Forelimb muscle (tissue), 1 donor: ENCODE measurements around the gene KIF24. TPM values are rescaled to one million over a fixed set of nuclear protein-coding genes. Genes with fewer than 3 reads are reported as not detected.
"Not testable (repeated sequence)": the region's sequence is repeated elsewhere in the genome, so short reads cannot be mapped to it uniquely, and the experiment has no call there.

Experiments
- DNase-seq: peaks from one replicate; pipeline ENCODE4 v3.0.0-alpha.2; 2013; ENCODE audit warnings: low read depth
- polyA plus RNA-seq: library from polyadenylated mRNA; unstranded; fragments of 120-200 nt; gene quantifications from one replicate; pipeline ENCODE4 v1.2.1, GENCODE V29; 2013; ENCODE audit not compliant: insufficient read length

Gene KIF24, protein sequence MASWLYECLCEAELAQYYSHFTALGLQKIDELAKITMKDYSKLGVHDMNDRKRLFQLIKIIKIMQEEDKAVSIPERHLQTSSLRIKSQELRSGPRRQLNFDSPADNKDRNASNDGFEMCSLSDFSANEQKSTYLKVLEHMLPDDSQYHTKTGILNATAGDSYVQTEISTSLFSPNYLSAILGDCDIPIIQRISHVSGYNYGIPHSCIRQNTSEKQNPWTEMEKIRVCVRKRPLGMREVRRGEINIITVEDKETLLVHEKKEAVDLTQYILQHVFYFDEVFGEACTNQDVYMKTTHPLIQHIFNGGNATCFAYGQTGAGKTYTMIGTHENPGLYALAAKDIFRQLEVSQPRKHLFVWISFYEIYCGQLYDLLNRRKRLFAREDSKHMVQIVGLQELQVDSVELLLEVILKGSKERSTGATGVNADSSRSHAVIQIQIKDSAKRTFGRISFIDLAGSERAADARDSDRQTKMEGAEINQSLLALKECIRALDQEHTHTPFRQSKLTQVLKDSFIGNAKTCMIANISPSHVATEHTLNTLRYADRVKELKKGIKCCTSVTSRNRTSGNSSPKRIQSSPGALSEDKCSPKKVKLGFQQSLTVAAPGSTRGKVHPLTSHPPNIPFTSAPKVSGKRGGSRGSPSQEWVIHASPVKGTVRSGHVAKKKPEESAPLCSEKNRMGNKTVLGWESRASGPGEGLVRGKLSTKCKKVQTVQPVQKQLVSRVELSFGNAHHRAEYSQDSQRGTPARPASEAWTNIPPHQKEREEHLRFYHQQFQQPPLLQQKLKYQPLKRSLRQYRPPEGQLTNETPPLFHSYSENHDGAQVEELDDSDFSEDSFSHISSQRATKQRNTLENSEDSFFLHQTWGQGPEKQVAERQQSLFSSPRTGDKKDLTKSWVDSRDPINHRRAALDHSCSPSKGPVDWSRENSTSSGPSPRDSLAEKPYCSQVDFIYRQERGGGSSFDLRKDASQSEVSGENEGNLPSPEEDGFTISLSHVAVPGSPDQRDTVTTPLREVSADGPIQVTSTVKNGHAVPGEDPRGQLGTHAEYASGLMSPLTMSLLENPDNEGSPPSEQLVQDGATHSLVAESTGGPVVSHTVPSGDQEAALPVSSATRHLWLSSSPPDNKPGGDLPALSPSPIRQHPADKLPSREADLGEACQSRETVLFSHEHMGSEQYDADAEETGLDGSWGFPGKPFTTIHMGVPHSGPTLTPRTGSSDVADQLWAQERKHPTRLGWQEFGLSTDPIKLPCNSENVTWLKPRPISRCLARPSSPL (N-terminal part only)
- polyA plus RNA-seq, result 15.9 TPM

DNA sequence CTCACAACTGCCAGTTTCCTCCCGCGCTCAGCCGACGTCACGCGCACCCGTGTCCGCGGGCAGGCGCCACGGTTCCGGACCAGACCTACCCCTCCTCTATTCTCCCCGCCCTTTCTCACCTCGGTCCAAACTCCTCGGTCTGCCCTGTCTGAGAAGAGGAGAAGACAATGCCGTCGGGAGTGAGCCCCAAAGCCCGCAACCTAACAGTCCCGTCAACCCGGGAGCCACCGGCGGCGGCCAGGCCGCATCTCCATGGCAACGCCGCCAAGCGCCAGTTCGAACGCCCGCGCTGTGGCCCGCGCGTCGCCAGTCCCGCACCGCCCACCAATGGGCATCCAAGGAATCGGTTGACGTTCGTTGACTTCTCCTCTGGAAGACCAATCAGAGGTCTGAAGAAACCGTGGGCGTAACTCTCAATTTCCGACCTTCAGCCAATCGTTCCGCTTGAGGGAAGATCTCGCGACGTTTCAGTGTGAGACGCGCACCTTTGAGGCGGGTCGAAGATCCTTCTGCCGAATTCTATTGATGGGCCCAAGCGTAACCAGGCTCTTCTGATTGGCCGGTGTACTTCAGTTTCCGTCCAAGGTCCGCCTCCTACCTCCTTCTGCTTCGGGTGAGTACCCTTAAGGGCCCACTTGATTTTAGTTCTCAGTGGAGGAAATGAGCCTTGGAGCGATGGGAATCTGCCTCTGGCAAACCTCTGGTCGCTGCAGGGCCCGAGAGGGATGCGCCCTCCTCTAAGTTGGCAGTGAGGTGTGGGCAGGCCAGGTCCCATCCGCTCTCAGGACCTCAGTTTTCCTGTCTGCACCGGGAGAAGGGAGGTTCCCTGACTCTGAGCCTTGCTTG, at the start of gene KIF24, which contains the start of gene NUDT2:
Gene KIF24, minus strand, starts transcription at position 282 of the 846 bp plus-strand sequence. CDS start 17,922 bp downstream, outside the sequence.
Gene NUDT2, plus strand, starts transcription at position 583 of the 846 bp plus-strand sequence. CDS start 9,471 bp downstream, outside the sequence.
- peak; percentile 100 for DNase-seq

- no peak for DNase-seq
Observed at GRCh38 chr9:34378376-34379060, 49.5 kb upstream of the KIF24 start.

- no peak for DNase-seq
Observed at GRCh38 chr9:34377404-34377746, 48.3 kb upstream of the KIF24 start.

DNA sequence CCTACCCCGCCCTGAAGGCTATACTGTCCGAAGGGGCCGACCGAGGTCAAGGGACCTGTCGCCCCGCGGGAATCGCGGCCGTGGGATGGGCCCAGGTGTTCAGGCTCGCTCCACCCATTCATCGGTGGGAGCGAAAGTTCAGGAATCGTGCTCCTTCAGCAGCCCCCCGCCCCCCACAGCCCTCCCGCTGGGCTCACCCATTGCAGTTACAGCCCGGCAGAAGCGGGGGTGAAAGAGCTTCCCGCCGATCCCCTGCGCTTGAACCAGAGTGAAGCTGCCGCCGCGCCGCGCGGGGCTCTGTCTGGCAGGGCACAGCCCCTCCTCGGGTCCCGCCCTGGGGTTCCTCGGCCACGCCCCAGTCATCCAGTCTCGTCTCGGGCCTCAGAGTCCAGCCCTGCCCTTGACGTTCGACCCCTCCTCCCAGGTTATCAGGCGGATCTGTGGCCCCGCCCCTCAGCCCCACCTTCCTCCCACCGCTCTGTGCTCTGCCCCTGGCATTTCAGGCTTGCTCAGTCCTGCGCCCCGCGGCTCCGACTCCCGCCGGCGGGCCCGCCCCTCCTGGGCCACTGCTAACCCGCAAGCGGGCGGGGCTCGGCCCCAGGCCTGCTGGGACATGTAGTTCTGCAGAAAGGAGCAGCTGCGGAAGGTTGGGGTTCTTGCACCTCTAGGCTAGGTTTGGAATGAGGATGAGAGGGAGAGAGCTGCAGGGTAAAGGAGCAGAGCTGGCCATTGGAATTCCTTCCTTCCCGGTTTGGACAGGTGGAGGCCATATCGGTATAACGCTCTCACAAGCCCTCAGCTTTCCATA, 47.7 kb upstream of the KIF24 start, which contains the start of gene MYORG:
Gene MYORG, minus strand, starts transcription at position 303 of the 808 bp plus-strand sequence. CDS start 3,955 bp downstream, outside the sequence.
- DNase-seq, result no peak

GRCh38 chr9:34375901-34376595, 47.0 kb upstream of the KIF24 start:
- no peak for DNase-seq

GRCh38 chr9:34374905-34375552, 46.0 kb upstream of the KIF24 start:
- no peak for DNase-seq

- no peak for DNase-seq
Observed at GRCh38 chr9:34374339-34374738, 45.3 kb upstream of the KIF24 start.

DNA sequence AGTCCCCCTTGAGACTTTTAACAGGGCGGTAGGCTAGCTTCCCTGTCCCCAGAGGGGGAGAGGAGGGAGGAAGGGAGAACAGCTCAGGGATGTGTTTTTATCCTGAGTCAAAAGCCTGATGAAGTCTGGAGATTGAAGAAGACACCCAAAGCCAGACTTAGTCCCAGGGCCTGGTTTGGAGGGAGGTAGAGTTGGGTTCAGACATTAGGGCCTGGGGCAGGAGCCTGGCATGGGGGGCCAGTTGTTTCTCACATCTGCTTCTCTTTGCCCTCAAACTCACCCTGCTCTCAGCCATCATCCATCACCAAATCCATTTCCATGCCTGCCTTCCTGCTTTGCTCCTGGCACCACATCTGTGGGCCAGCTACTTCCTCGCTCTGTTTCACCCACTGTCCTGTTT, 44.7 kb upstream of the KIF24 start:
- no peak for DNase-seq

DNA sequence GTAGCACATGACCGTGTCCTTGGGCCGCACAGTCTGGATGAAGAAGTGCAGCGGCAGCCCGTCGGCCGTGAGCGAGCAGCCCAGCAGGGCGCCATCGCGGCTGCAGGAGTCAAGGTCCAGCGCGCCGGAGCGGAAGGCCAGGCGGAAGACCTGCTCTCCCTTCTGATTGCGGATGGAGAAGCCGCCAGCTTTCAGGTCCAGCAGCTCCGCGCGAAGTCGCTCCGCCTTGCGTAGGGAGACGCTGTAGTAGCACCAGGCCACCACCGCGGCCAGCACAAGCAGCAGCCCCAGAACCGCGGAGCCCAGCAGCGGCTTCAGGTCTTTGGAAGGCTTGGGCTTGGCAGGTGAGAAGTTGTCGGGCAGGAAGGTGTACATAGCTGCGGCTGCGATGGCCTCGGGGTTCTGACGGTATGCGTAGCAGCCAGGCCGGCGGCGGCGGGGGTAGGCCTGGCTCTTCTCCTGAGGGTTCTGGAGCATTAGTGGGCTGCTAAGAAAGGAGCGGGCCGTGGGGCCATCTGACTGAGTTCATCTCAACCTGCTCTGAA, 43.5 kb upstream of the KIF24 start:
- no peak for DNase-seq

- no peak for DNase-seq
Observed at GRCh38 chr9:34371886-34372466, 42.9 kb upstream of the KIF24 start.

DNA sequence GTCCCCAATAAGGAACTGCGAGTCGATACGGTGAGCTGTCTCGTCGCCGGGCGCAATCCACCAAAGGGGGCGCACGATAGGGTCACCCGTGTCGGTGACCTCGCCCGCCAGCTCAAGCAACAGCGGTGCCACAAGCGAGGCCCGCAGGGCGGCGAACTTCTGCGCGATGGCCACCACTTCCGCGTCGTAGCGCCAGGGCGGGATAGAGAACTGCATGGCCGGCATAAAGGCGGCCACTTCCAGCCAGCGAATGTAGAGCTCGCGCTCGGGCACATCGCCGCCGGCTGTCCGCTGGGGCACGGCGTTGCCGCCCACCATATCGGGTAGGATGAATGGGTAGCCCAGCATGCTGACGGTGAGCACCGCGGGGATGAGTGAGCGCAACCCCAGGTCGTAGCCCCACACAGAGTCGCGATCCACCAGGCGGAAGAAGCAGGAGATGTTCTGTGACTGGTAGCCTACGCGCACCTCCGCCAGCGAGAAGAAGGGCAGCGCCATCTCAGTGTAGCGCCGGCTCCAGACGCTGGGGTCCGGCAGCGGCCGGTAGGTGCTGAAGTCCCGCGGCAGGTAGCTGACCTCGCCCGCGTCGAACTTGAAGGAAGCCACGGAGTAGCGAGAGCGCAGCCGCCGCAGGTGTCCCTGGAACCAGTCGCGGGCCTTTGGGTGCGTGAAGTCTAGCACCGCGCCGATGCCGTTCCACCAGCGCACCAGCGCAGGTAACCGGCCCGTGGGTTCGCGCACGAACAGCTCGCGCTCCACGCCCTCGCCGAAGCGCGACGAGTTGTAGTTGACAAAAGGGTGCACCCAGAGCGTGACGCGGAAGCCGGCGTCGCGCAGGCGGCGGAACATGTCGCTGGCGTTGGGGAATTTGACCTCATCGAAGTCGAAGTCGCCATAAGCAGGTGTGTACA, 42.2 kb upstream of the KIF24 start:
- no peak for DNase-seq

DNA sequence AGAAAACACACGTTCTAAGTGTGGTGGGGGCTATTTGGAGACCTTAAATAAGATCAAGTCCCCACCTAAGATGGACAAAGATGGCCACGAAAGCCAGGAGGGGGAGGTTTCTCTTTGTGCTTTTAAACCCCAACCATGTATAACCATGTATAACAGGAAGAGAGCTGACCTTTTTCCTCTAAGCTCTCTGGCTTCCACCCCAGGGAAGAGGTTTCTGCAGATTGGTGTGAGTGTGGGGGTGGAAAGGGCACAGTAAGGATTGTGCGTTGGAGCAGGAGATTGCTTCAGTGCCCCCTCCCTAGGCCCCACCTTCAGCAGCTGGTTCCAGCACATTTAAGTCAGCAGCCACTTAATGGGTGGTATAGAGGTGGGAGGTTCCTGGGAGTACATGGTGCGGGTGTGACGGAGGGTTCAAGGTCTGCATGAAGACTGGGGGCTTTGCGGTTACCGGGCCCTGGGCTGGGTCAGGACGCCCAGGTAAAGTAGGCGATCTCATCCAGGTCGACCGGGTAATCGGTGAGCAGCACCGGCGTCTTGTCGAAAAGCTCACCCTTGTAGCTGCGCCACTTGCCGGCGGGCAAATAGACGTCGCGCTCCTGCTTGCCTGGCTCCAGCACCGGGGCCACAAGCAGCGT, 41.4 kb upstream of the KIF24 start:
- no peak for DNase-seq

- DNase-seq, result no peak
Observed at GRCh38 chr9:34369636-34370035, 40.6 kb upstream of the KIF24 start.

DNA sequence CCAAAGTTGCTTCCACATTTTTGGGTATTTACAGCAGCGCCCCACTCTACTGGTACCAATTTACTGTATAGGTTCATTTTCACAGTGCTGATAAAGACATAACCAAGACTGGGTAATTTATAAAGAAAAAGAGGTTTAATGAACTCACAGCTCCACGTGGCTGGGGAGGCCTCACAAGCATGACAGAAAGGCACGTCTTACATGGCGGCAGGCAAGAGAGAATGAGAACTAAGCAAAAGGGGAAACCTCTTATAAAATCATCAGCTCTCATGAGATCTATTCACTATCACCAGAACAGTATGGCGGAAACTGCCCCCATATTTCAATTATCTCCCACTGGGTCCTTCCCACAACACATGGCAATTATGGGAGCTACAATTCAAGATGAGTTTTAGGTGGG, 39.7 kb upstream of the KIF24 start:
- DNase-seq, result not testable (repeated sequence)

DNA sequence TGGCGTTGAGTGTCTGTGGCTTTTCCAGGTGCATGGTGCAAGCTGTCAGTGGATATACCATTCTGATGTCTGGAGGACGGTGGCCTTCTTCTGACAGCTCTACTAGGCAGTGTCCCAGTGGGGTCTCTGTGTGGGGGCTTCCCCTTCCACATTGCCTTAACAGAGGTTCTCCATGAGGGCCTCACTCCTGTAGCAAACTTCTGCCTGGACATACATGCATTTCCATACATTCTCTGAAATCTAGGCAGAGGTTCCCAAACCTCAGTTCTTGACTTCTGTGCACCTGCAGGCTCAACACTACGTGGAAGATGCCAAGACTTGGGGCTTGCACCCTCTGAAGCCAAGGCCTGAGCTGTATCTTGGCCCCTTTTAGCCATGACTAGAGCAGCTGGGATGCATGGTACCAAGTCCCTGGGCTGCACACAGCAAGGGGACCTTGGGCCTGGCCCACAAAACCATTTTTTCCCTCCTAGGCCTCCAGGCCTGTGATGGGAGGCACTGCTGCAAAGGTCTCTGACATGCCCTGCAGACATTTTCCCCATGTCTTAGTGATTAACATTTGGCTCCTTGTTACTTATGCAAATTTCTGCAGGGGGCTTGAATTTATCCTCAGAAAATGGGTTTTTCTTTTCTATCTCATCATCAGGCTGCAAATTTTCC, 38.8 kb upstream of the KIF24 start:
- DNase-seq, result not testable (repeated sequence)
